RCC 7860 (cell line): Measurements from ENCODE around the gene XIRP2.
"Not testable (repeated sequence)": the region's sequence is repeated elsewhere in the genome, so short reads cannot be mapped to it uniquely, and the experiment has no call there.

Experiments
- DNase-seq: peaks from one replicate; pipeline ENCODE4 v3.0.0-alpha.2; 2015; ENCODE audit warnings: low spot score
- FAIRE-seq: peaks from 2 replicates; lab custom pipeline; 2012; peaks lifted over from hg19 to GRCh38; lab: Jason Lieb, UNC

Gene XIRP2

DNA sequence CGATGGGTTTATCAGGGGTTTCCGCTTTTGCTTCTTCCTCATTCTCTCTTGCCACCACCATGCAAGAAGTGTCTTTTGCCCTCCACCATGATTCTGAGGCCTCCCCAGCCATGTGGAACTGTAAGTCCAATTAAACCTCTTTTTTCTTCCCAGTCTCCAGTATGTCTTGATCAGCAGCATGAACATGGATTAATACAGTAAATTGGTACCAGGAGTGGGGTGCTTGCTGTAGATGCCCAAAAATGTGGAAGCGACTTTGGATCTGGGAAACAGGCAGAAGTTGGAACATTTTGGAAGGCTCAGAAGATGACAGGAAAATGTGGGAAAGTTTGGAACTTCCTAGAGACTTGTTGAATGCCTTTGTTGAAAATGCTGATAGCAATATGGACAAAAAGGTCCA lies 146.7 kb downstream of the XIRP2 start:
- not testable (repeated sequence) for FAIRE-seq, DNase-seq

DNA sequence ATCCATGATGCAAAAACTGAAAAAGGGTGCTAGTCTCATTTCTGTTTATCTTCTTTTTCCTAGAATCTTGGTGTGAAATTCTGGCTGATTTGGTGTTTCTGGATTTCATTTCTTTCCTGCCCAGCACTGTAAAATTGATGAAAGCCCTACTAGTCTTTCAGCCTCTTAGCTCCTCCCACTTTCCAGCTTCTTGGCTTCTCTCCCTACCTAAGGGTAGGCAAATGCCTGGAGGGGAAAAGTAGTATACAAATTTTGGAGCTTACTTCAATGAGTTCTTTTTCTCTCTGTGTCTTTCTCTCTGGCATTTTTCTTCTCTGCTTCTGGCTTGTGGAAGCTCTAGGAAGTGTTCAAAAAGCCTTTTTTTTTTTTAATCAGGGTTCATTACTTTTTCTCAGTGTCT lies 160.5 kb downstream of the XIRP2 start:
- FAIRE-seq = no peak
- no peak for DNase-seq

DNA sequence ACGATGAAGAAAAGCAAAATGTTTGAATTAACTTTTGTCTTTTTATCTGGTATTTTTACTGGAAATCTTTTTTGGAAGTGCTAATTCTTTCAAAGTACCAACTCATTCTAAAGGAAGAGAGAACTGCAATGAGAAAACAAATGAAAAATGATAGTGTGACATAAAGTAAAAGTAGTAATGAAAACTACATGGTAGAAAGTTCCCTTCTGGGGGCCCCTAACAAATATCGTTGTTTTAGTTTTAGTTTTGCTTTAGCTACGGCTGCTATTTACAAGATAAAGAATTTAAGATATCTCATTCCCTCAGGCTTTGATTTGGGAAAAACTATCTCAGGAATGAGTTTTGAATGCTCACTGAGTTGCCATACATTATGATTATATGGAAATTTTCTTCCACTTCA lies 161.4 kb downstream of the XIRP2 start:
- FAIRE-seq = no peak
- no peak for DNase-seq

DNA sequence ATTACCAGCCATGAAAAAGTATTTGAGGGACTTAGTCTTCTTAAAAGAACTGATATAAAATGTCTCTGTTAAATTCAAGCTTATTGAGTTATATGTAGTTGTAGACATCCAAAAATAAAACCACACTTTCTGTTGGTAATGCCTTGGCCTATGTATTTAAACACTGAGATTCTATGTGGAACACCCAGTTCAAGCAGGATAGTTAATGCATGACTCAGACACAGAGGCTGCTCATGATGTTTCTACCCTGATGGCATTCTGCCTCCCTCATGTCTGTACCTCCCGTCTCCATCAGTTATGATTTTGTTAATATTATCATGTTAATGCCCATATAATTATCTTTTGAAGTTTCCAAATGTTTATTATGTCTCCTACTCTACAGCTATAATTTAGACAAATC lies 164.5 kb downstream of the XIRP2 start:
- FAIRE-seq (no peak), DNase-seq (no peak)

DNA sequence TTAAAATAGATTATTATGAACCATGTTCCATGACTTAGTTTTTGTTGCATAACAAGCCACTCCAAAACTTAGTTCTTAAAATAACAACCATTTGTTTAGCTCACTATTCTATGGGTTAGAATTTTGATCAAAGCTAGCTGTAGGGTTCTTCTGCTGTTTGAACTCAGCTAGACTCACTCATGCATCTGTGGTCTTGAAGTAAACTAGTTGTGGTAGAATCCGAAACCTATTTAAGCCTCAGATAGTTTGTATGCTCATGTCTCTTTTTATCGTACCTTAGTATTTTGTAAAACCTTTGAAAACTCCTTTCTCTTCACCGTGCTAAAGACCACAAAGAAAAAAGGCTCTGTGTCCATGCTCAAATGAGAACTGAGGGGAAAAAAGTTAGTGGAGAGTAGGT lies 166.6 kb downstream of the XIRP2 start:
- DNase-seq = no peak
- FAIRE-seq = no peak

DNA sequence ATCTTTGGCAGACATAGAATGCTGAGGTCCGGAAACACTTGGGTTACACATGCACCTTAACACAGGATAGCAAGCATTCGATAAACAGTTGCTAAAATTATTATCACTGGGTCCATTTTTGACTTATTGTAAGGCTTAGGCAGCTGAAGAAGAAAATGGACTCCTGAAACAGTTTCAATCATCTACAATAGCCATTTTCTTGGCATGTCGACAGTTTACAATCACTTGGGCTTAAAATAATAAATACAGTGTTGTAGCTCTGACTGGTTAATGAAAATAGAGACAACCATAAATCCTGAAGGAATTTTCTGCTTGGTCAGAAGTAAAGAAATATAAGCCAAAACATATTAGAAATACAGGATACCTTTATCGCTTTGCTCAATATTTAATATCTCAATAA lies 169.2 kb downstream of the XIRP2 start:
- DNase-seq = no peak
- no peak for FAIRE-seq

DNA sequence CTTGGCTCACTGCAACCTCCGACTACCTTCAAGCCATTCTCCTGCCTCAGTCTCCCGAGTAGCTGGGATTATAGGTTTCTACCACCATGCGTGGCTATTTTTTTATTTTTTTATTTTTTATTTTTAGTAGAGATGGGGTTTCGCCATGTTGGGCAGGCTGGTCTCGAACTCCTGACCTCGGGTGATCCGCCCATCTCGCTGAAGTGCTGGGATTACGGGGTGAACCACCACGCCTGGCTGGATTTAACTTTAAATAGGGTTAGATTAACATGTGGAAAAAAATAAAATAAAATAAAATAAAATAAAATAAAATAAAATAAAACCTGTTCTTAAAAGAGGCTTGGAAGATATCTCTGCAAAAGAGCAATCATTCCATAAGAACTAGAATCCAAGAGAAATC lies 170.9 kb downstream of the XIRP2 start:
- DNase-seq (no peak), FAIRE-seq (no peak)

DNA sequence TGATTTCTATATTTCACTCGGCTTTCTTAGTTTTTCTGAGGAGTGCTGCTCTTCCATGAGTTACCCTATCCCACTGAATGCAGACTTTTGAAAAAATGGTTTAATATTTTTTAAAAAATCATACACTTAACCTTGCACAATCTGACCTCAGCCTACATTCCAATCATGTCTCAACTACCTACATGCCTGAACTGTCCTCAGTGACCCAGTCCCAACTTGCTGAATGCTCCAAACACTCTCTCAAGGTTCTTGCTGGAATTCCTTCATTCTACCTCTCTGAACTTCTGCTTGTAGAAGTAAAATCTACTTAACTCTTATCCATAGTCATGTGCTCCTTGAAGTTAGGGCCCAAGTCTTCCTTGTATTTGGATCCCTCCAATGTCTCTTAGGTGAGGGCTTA lies 181.6 kb downstream of the XIRP2 start:
- DNase-seq = no peak
- no peak for FAIRE-seq

DNA sequence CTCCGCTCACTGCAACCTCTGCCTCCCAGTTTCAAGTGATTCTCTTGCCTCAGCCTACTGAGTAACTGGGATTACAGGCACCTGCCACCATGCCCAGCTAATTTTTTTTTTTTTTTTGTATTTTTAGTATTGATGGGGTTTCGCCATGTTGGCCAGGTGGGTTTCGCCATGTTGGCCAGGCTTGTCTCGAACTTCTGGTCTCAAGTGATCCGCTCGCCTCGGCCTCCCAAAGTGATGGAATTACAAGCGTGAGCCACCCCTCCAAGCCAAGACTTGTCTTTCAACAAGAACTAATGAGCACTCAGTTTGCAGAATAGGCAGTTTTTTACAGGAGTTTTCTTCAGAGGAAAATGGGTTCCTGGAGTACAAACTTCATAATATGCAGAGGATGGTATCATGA lies 187.4 kb downstream of the XIRP2 start:
- FAIRE-seq, DNase-seq: not testable (repeated sequence)

DNA sequence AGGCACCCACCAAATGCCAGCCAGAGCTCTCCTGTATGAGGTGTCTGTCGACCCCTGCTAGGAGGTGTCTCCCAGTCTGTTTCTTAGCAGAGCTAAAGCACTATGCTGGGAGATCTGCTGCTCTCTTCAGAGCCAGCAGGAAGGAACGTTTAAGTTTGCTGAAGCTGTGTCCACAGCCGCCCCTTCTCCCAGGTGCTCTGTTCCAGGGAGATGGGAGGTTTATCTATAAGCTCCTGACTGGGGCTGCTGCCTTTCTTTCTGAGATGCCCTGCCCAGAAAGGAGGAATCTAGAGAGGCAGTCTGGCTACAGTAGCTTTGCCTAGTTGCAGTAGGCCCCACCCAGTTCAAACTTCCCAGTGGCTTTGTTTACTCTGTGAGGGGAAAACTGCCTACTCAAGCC lies 210.7 kb downstream of the XIRP2 start:
- not testable (repeated sequence) for FAIRE-seq, DNase-seq

DNA sequence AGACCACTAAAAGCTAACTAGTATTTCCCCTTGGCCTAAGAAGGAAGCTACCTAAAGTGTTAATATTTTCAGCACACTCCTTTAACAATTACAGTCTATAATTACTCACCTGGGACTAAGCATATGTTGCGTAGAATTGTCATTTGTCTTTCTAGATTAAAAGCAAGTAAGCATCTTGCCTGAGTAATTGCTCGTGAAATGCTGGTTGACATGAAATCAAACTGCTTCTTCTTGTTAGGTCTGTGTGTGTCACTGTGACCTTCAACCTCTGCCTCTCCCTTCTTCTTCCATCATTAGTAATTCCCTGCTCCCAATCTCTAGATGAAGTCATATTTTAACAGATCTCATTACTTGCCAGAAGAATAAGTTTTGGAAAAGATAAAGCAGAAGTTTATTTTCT lies 212.2 kb downstream of the XIRP2 start:
- no peak for FAIRE-seq

DNA sequence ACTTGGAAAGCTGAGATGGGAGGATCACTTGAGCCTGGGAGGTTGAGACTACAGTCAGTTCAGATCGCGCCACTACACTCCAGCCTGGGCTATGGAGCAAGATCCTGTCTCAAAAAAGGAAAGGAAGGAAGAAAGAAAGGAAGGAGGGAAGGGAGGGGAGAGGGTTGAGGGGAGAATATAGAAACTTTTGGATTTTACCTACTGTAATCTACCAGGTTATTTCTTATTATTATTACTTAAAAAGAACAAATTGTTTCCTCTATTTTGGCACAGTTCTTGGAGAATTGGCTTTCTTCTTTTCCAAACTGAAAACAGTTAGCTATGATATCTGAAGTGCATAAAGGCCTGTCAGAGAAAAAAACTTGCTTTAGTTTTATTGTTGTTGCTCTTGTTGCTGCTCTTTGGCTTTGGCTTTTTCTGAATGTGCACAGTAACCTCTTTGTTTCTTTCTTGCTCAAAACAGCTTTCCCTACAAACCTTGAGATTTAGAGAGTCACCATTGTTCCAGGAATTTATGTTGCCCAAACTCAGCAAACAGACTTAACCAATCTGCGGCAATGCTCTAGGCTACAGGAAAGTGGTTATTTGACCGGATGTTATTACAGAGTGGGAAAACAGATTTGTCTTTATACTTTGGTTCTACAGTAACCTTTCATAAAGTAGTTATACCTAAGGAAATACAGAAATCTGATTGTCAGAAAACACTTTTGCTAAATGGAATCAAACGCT lies 214.9 kb downstream of the XIRP2 start:
- FAIRE-seq (no peak), DNase-seq (no peak)

More for the DNA sequence above, 212.2 kb downstream of the XIRP2 start:
- DNase-seq = no peak

DNA sequence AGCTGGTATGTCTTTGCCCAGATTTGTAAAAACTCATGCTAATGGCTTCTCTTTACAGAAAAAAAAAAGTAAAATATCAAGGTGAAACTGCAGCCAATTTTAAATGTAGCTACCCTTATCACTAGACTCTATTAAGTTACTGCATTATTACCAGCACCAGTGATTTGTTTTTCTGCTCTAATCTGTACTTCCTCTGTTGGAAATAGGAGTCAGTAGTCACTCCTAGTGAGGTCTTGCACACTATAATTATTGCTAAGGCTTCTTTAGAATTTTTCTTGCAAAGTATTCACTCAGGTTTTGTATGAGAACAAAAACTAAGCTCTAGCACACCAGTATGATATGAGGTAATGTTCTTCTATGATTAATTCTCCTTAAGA lies 215.5 kb downstream of the XIRP2 start:
- FAIRE-seq (no peak), DNase-seq (no peak)

DNA sequence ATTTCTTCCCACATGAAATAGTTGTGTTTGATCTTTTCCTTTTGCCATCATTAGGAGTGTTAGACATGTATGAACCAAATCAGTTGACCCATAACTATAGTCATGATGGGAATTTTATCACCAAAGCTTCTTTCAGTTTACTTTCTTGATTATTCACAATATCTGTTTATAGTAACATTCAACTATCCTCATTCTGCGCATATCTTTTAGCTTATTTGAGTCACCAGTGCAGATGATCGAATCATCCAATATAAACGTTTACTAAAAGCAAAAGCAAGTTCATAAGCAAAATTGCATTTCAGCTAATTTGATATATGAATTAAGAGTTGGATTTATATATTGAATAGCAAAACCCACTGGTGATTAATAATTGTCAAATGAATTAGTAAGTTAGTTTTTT lies 216.4 kb downstream of the XIRP2 start:
- no peak for DNase-seq
- no peak for FAIRE-seq

DNA sequence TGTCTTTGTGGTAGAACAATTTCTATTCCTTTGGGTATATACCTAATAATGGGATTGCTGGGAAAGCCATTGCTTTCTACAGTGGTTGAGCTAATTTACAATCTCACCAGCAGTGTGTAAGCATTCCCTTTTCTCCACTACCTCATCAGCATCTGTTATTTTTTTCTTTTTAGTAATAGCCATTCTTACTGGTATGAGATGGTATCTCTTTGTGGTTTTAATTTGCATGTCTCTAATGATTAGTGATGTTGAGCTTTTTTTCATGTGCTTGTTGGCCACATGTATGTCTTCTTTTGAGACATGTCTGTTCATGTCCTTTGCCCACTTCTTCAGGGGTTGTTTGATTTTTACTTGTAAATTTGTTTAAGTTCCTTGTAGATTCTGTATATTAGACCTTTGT lies 221.4 kb downstream of the XIRP2 start:
- FAIRE-seq = not testable (repeated sequence)

DNA sequence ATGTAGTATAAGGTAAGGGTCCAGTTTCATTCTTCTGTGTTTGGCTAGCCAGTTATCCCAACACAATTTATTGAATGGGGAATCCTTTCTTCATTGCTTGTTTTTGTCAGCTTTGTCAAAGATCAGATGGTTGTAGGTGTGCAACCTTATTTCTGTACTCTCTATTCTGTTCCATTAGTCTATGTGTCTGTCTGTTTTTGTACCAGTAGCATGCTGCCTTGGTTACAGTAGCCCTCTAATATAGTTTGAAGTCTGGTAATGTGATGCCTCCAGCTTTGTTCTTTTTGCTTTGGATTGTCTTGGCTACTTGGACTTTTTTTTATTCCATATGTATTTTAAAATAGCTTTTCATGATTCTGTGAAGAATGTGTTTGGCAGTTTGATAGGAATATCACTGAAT lies 222.1 kb downstream of the XIRP2 start:
- FAIRE-seq (no peak), DNase-seq (no peak)

More for the DNA sequence above, 221.4 kb downstream of the XIRP2 start:
- DNase-seq = not testable (repeated sequence)

DNA sequence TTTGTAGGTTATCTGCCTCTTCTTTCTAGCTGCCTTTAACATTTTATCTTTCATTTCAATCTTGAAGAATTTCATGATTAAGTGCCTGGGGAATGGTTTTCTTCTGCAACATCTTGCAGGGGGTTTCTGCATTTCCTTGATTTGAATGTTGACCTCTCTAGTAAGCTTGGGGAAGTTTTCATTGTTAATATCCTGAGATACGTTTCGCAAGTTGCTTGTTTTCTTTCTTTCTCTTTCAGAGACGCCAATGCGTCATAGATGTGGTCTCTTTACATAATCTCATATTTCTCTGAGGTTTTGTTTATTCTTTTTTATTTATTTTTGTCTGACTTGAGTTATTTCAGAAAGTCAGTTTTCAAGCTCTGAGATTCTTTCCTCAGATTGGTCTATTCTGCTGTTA lies 225.7 kb downstream of the XIRP2 start:
- FAIRE-seq (no peak), DNase-seq (no peak)

DNA sequence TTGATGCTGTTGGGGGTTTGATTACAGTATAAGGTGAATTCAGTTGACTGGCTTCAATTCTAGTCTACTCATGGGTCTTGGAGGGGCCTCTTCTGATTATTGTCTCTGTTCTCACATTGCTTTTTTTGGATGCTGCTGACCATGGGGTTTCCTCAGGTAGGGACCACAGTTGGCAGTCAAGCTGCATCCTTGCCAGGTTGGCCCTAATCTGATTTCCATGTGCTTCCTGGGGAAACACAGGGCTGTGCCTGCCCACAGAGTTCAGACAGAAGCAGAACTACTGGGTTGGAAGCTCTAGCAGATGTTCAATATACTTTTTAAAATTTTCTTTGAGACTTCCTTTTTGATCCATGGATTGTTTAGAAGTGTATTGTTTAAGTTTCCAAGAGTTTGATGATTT lies 227.3 kb downstream of the XIRP2 start:
- no peak for FAIRE-seq

DNA sequence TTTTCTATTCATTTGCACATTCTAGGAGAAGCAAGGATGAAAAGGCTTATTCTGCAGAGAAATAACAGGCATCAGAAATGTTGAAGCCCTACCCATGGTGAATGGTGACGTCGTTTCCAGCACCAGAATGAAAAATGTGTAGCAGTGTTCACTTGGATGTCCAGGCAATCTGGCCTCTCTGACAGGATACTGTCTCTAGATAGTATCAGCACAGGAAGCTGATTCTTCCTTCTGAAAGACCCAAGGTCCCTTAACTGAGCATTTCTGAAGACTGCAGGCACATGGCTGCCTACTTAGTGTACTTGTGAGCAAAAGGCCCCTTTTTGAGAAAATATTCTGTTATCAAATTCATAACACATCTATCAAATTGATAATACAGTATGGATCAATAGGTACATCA lies 234.1 kb downstream of the XIRP2 start:
- DNase-seq (no peak), FAIRE-seq (no peak)

More for the DNA sequence above, 227.3 kb downstream of the XIRP2 start:
- no peak for DNase-seq

DNA sequence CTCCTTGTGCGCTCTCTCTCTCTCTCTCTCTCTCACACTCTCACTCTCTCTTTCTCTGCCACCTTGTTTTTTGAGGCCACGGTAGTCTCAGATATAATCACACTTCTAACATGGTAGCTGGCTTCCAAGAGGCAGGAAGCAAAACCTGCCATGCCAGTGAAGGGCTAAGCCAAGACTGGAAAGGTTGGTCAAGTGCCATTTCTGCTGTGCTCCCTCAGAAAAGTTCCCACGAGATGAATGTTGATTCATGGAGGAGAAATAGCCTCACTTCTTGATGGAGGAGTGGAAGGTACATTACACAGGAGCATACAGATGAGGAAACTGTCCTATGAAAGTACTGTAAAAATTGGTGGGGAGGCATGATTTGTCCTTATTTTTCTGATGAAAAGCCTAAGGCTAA lies 237.9 kb downstream of the XIRP2 start:
- DNase-seq = no peak
- FAIRE-seq = no peak

DNA sequence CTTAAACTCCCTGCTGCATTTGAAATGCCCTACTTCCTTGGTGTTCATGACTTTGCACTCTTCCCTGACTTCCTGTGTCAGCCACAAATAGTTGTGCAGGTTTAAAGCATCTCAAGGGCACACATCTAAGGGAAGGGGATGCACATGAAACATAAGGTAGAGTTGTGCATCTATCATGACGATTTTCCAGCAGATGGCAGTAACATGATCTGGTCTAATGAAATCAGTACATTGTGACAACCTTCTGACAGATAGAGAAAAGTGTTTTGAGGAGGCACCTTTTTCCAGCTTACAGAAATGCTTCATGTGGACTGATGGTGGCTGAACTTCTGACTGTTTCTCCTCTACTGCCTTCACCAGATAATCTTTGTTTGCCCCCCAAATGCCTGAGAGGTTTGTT lies 238.9 kb downstream of the XIRP2 start:
- FAIRE-seq (no peak), DNase-seq (peak; percentile 8)

DNA sequence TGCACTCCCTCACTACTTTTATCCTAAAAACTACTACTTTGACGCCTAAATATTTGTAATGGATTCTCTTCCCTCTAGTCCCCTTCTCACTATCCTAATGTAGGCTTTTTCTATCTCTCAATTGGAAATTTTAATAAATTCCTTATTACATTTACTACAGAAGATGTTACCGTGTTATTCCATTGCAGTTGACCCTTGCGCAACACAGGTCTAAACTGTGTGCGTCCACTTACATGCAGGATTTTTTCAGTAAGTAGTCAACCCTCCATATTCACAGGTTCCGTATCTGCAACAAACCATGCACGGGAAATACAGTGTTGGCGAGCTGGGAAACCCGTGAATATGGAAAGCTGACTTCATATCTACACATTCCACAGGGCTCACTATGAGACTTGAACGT lies 239.8 kb downstream of the XIRP2 start:
- FAIRE-seq = no peak
- DNase-seq = no peak

DNA sequence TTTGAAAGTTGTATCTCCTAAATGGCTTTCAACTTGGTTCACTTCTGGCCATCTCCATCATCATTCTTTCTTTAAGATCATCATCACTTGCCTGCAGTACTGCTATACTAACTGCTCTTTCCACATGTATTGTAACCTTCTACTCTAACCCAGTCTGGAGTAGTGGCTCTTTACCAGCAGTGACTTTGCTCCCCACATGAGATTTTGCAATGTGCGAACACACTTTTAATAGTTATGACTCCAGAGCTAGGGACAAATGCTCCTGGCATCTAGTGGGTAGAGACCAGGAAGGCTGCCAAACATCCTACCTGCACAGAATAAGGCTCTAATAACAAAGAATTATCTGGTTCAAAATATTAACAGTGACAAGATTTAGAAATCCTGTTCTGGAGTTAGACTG lies 243.8 kb downstream of the XIRP2 start:
- no peak for FAIRE-seq
- DNase-seq = no peak
